Stimulated activated naive CD4-positive, alpha-beta T cell (primary cell): Measurements from ENCODE around the gene NHERF2.

ENCODE experiments used
- DNase-seq, 6 experiments: peaks; one replicate each; lab custom pipeline; 2025; lab: John Stamatoyannopoulos, UW

Gene NHERF2

DNA sequence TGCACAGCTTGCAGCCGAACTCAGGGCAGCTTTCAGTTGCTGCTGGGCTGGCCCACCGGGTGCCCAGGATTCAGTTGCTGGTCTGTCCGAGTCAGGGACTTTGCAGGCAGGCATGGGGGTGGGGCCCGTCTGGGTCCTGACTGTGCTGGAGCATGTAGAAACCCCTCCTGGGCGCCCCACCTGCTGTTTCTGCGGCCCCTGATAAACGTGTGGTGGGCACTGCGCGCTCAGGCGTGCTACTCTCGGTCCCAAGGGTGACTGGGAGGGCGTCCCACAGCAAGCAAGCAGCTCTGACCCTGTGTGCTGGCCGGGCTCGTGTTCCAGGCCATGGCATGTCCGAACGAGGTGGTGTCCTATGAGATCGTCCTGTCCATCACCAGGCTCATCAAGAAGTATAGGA lies 33.6 kb downstream of the NHERF2 start:
- no peak for DNase-seq

- no peak for DNase-seq
Measured at GRCh38 chr16:2061023-2061422, 34.3 kb downstream of the NHERF2 start.

- no peak for DNase-seq
Measured at GRCh38 chr16:2061526-2061925, 34.8 kb downstream of the NHERF2 start.

GRCh38 chr16:2062801-2063200 lies 36.1 kb downstream of the NHERF2 start:
- no peak for DNase-seq

DNA sequence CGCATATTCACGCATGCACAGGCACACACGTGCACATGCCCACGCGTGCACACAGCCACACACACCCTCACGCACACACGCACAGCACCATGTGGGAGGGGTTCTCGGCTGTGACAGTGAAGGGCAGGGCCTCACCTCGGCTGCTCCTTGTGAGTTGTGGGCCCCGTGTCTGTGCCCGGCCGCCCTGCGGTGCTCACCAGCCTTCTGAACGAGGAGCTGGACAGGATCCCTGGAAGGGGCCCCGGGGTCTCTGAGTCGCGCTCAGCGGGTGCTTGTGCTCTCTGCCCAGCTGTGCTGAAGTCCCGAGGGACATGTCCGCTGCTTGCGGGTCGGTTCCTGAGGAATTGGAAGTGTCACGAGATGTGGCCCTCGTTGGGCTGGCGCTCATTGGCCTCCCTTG lies 37.2 kb downstream of the NHERF2 start:
- no peak for DNase-seq

DNA sequence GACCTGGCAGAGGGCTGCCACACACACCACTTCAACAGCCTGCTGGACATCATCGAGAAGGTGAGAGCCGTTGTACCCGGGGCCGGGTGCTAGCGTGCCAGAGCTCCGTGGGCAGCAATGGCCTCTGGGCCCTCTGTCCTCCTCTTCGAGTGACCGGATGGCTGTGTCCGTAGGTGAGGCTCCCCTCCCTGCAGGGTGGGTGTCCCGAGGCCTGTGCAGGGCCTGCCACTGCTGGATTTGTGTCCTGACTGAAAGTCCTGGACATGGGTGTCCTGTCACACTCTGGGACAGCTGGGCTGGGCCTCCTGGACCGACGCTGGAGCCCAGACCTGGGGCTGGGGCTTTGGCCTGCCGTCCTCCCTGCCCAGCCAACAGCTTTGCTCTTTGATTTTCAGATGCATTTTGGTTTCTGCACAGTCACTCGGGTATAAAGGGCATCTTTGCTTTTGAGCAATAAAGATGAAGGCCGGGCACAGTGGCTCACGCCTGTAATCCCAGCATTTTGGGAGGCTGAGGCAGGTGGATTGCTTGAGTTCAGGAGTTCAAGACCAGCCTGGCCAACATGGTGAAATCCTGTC lies 37.8 kb downstream of the NHERF2 start:
- no peak for DNase-seq

GRCh38 chr16:2066139-2066538 lies 39.4 kb downstream of the NHERF2 start:
- no peak for DNase-seq

- DNase-seq, result no peak
Measured at GRCh38 chr16:2070576-2071453, 44.1 kb downstream of the NHERF2 start.

- no peak for DNase-seq
Measured at GRCh38 chr16:2071454-2072202, 44.9 kb downstream of the NHERF2 start.

DNA sequence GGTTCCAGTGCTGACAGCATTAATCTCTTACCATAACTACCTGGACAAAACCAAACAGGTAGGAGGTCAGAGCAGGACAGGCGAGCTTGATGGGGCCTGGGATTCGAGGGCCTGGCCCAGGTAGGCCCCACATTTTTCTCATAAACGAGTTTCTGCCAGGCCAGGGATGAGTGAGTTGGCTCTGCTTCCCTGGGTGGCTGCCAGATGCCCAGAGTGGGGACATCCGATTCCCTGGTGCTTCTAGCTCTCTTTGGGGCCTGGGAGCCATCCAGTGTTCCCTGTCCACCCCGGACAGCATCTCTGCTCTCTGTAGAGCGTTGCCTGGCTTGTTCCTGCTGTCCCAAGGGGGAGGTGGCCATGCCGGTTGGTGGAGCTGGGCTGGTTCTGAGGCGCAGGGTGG lies 46.2 kb downstream of the NHERF2 start:
- DNase-seq, result no peak

- DNase-seq, result no peak
Measured at GRCh38 chr16:2074071-2074470, 47.4 kb downstream of the NHERF2 start.

DNA sequence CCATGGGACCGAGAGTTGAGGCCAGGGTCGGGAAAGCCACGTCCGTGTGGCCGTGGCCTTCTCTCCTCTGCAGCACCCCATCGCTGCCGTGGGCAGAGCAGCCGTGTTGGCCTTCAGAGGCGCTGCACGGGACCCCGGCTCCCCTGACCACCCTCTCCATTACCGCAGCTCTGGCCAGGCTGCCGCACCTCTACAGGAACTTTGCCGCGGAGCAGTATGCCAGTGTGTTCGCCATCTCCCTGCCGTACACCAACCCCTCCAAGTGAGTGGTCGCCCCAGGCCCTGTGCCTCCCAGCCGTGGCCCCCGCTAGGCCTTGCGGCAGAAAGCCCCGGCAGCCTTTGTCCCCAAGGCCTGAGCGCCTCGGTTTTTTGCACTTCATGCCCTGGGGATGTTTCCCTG lies 48.9 kb downstream of the NHERF2 start:
- DNase-seq, result no peak

DNA sequence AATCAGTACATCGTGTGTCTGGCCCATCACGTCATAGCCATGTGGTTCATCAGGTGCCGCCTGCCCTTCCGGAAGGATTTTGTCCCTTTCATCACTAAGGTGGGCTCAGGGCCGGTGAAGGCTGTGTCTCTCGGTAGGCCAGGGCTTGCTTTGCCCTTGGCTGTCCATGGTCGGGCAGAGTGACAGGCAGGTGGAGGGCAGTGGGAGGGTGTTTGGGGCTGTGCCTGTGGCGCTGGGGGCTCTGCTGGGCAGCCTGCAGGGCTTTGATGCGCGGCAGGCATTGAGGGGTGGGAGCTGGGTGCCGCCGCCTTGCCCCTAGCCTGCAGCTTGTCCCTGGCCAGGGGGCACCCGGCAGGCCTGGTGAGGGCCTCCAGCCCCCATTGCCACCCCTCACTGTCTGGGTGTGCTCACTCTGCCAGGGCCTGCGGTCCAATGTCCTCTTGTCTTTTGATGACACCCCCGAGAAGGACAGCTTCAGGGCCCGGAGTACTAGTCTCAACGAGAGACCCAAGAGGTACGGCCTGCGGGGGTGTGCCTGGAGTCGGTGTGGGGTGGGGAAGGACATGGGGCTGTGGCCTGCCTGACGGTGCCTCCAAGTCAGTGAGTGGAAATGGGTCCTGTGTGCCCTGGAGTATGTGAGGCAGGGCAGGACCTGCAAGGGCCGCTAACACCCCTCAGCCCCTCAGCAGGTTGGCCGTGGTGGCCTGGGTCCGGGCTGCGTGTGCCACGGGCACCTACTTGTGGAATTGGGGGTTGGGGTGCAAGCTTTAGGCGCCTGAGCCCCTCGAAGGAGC lies 49.6 kb downstream of the NHERF2 start:
- no peak for DNase-seq

- no peak for DNase-seq
Measured at GRCh38 chr16:2077016-2077415, 50.3 kb downstream of the NHERF2 start.

- DNase-seq, result no peak
Measured at GRCh38 chr16:2077696-2078095, 51.0 kb downstream of the NHERF2 start.

- DNase-seq, result no peak
Measured at GRCh38 chr16:2078096-2078495, 51.4 kb downstream of the NHERF2 start.

GRCh38 chr16:2078691-2079090 lies 52.0 kb downstream of the NHERF2 start:
- no peak for DNase-seq

- no peak for DNase-seq
Measured at GRCh38 chr16:2079311-2079800, 52.7 kb downstream of the NHERF2 start.

DNA sequence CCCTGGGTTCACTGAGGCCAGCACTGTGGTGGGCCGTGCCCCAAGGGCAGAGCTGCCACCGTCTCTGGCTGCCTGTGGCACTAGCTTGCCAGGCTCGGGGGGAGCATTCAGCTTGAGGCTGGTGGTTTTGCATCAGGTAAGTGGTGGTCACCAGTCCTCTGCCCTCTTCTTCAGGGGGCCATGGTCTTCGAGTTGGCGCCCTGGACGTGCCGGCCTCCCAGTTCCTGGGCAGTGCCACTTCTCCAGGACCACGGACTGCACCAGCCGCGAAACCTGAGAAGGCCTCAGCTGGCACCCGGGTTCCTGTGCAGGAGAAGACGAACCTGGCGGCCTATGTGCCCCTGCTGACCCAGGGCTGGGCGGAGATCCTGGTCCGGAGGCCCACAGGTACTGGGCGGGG lies 53.3 kb downstream of the NHERF2 start:
- no peak for DNase-seq

DNA sequence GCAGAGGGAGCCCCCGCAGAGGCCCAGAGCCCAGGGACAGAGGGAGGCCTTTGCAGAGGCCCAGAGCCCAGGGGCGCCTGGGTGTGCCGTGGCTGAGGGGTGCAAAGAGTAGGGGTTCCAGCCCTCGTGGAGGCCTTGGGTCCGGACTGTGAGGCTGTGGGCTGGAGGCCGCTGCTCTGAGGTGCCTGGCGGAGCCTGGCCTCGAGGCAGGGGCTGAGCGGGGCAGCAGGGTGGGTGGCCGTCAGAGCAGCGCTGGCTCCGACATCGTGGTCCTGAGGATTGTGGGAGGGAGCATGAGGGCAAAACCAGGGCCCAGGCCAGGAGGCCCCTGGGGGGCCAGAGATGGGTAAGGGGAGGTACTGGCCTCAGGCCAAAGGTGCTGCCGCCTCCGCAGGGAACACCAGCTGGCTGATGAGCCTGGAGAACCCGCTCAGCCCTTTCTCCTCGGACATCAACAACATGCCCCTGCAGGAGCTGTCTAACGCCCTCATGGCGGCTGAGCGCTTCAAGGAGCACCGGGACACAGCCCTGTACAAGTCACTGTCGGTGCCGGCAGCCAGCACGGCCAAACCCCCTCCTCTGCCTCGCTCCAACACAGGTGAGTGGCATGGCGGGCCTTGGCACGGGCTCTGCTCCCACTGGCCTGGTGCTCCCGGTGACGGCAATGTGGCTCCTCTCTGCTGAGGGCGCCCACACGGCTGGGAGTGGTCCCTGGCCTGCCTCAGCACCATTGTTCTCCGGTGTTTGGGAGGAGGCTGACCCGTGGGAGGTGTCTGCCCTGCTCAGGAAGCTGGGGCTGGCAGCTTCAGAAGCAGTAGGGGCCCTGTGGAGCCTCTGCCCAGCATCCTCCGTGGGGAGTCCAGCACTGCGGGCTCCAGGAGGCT lies 54.7 kb downstream of the NHERF2 start:
- no peak for DNase-seq
